Mucosa of rectum (tissue), 2 donors: ENCODE results near the gene SMYD4.
A peak's percentile ranks its signal among the peaks of the same experiment; 100 is the strongest.
"Not testable (repeated sequence)": the region's sequence is repeated elsewhere in the genome, so short reads cannot be mapped to it uniquely, and the experiment has no call there.

Experiments used
- H3K27ac ChIP-seq, 2 donors: one replicate each; pipeline ENCODE4 v1.7.0; 2013; ENCODE audit warnings: inconsistent platforms in 2 of 2, low read depth in 2 of 2, low read length in 2 of 2
- H3K27me3 ChIP-seq, 2 donors: one replicate each; pipeline ENCODE4 v1.7.0; 2013; ENCODE audit warnings: low read length in 2 of 2; ENCODE audit not compliant: control insufficient read depth in 2 of 2, insufficient read depth in 2 of 2
- H3K36me3 ChIP-seq, 2 donors: one replicate each; pipeline ENCODE4 v1.7.0; 2013; ENCODE audit warnings: low read length in 2 of 2; ENCODE audit not compliant: control insufficient read depth in 2 of 2, insufficient read depth in 2 of 2
- H3K4me1 ChIP-seq, 2 donors: one replicate each; pipeline ENCODE4 v1.7.0; 2013; ENCODE audit warnings: low read length in 2 of 2, mild to moderate bottlenecking in 1 of 2; ENCODE audit not compliant: control insufficient read depth in 2 of 2, insufficient read depth in 2 of 2
- H3K4me3 ChIP-seq, 2 donors: one replicate each; pipeline ENCODE4 v1.7.0; 2013; ENCODE audit warnings: low read length in 2 of 2
- H3K9ac ChIP-seq, 2 donors: one replicate each; pipeline ENCODE4 v1.7.0; 2013; ENCODE audit warnings: low read length in 2 of 2, low read depth in 1 of 2, mild to moderate bottlenecking in 1 of 2
- H3K9me3 ChIP-seq, 2 donors: one replicate each; pipeline ENCODE4 v1.7.0; 2013; ENCODE audit warnings: low read length in 2 of 2; ENCODE audit not compliant: control insufficient read depth in 2 of 2
- donor health status: healthy.
- donor health status: Normal muscosa, but diverticular disease.

Gene SMYD4

DNA sequence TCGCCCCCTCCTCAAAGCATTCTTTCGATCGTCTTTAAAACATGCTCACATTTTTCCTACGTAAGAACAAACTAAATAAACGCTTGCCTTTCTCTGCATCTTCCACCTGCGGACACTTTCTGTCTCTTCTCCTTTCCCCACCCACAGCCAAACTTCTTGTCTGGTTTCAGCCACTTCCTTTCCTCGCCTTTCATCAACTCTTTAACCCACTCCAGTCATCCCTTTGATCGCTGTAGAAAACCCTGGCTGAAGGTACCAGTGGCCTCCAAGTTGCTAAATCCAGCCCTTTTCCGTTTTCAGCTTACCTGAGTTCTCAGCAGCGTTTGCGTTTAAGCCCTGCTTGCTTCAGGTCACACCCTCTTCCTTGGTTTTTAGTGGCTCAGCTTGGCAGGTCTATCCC, 586 bp upstream of the SMYD4 start:
- Histone ChIP-seq H3K27me3 (no peaks in the 10 kb centered on the region), H3K36me3 (peaks cover 0 to 8% of the 10 kb centered on the region in 2 donors), H3K9me3 (no peaks in the 10 kb centered on the region), H3K27ac (peak overlapping the region; percentile 78 to 81), H3K9ac (peak overlapping the region; percentile 84 to 86), H3K4me3 (peak overlapping the region; percentile 65 to 90), H3K4me1 (peaks cover 7 to 11% of the 10 kb centered on the region in 2 donors)

GRCh38 chr17:1829216-1829591, 498 bp downstream of the SMYD4 start:
- Histone ChIP-seq H3K4me1 (peaks cover 7 to 11% of the 10 kb centered on the region in 2 donors), H3K27ac (peak overlapping the region; percentile 78 to 81), H3K27me3 (no peaks in the 10 kb centered on the region), H3K9me3 (no peaks in the 10 kb centered on the region), H3K36me3 (peaks cover 4 to 6% of the 10 kb centered on the region in 2 donors), H3K9ac (peak overlapping the region; percentile 84), H3K4me3 (peak overlapping the region; percentile 65 to 90)

- Histone ChIP-seq H3K9ac (no peak overlapping the region), H3K4me3 (no peak overlapping the region), H3K27ac (no peak overlapping the region), H3K27me3 (no peaks in the 10 kb centered on the region), H3K9me3 (no peaks in the 10 kb centered on the region), H3K36me3 (peaks cover 8 to 11% of the 10 kb centered on the region in 2 donors), H3K4me1 (no peaks in the 10 kb centered on the region)
Observed at GRCh38 chr17:1820528-1821252, 9.0 kb downstream of the SMYD4 start.

- Histone ChIP-seq H3K27me3 (no peaks in the 10 kb centered on the region), H3K9ac (no peak overlapping the region), H3K4me3 (no peak overlapping the region), H3K9me3 (no peaks in the 10 kb centered on the region), H3K36me3 (peaks cover 0 to 10% of the 10 kb centered on the region in 2 donors), H3K27ac (no peak overlapping the region), H3K4me1 (no peaks in the 10 kb centered on the region)
Observed at GRCh38 chr17:1813088-1813487, 16.6 kb downstream of the SMYD4 start.

- Histone ChIP-seq H3K27ac (no peak overlapping the region), H3K9me3 (no peaks in the 10 kb centered on the region), H3K27me3 (no peaks in the 10 kb centered on the region), H3K4me1 (no peaks in the 10 kb centered on the region), H3K36me3 (peaks cover 0 to 10% of the 10 kb centered on the region in 2 donors), H3K9ac (no peak overlapping the region), H3K4me3 (no peak overlapping the region)
Observed at GRCh38 chr17:1810450-1811103, 19.1 kb downstream of the SMYD4 start.

DNA sequence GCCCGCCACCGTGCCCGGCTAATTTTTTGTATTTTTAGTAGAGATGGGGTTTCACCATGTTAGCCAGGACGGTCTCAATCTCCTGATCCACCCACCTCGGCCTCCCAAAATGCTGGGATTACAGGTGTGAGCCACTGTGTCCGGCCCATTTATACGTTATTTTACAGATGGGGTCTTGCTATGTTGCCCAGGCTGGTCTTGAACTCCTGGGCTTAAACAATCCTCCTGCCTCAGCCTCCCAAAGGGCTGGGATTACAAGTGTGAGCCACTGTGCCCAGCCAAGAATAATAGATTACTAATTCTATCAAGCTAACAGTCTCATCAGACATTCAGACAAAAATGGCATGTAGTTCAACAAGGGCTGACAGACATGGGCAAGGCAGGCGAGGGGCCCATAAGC, 19.9 kb downstream of the SMYD4 start:
- H3K27ac ChIP-seq: not testable (repeated sequence)

GRCh38 chr17:1808644-1809043, 21.1 kb downstream of the SMYD4 start:
- Histone ChIP-seq H3K27ac (no peak overlapping the region), H3K4me1 (no peaks in the 10 kb centered on the region)

More for the DNA sequence above, 19.9 kb downstream of the SMYD4 start:
- not testable (repeated sequence) for H3K9ac ChIP-seq, H3K36me3 ChIP-seq, H3K4me1 ChIP-seq, H3K9me3 ChIP-seq, H3K4me3 ChIP-seq, H3K27me3 ChIP-seq

DNA sequence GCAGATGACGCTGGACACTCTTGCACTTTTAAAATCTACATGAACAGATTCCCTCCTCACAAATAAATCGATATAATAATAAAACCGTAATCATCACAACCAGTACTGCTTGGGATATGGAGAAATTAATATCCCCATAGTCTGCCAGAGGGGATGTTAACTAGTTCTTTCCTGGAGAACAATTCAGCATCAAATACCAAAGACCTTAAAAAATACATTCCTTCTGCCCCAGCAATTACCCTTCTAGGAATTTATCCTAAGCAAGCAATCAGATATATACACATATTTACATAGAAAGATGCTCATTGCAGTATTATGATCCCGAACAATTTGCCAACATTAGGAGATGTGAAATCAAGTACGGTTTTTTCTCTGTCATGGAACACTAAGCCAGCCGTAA, 21.8 kb downstream of the SMYD4 start:
- peaks cover 0 to 17% of the 10 kb centered on the region in 2 donors for H3K36me3 ChIP-seq
- H3K4me3 ChIP-seq: no peak overlapping the region
- no peaks in the 10 kb centered on the region for H3K9me3 ChIP-seq

More at GRCh38 chr17:1808644-1809043, 21.1 kb downstream of the SMYD4 start:
- H3K36me3 ChIP-seq: peaks cover 0 to 15% of the 10 kb centered on the region in 2 donors
- H3K4me3 ChIP-seq: no peak overlapping the region
- H3K9me3 ChIP-seq: no peaks in the 10 kb centered on the region
- H3K9ac ChIP-seq: no peak overlapping the region
- H3K27me3 ChIP-seq: no peaks in the 10 kb centered on the region

GRCh38 chr17:1803280-1803679, 26.4 kb downstream of the SMYD4 start:
- H3K4me1 ChIP-seq: no peaks in the 10 kb centered on the region
- no peak overlapping the region for H3K27ac ChIP-seq
- no peak overlapping the region for H3K9ac ChIP-seq
- H3K4me3 ChIP-seq: no peak overlapping the region
- H3K27me3 ChIP-seq: no peaks in the 10 kb centered on the region
- H3K9me3 ChIP-seq: no peaks in the 10 kb centered on the region
- H3K36me3 ChIP-seq: peaks cover 12 to 30% of the 10 kb centered on the region in 2 donors

More for the DNA sequence above, 21.8 kb downstream of the SMYD4 start:
- Histone ChIP-seq H3K9ac (no peak overlapping the region), H3K4me1 (no peaks in the 10 kb centered on the region), H3K27ac (no peak overlapping the region), H3K27me3 (no peaks in the 10 kb centered on the region)

DNA sequence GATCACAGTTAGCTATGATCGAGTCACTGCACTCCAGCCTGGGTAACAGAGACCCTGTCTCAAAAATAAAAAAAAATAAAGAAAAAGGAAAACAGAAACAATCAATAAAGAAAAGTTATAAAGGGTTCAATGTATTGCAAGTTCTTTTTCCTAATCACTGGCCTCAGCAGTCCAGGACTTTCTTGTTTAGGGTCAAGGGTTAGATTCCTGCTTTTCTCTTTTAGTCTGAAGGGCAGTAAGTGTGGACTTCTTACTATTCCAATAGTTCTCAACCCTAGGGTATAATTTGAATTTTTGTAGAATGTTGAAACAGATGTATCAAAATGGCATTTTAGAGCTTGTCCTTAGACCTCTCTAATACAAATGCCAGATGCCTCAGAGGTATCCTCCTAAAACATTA, 27.3 kb downstream of the SMYD4 start:
- Histone ChIP-seq H3K36me3 (peaks cover 12 to 30% of the 10 kb centered on the region in 2 donors), H3K9me3 (no peaks in the 10 kb centered on the region), H3K27me3 (no peaks in the 10 kb centered on the region), H3K4me3 (no peak overlapping the region), H3K9ac (no peak overlapping the region), H3K4me1 (no peaks in the 10 kb centered on the region), H3K27ac (no peak overlapping the region)
